HepG2 (cell line): ENCODE results near the gene ALDH3A1. TPM values are rescaled to one million over a fixed set of nuclear protein-coding genes. Genes with fewer than 3 reads are reported as not detected.

Experiments used
- ARID5B ChIP-seq: IDR thresholded peaks from 2 replicates; pipeline ENCODE4 v1.4.0; 2020; ENCODE audit warnings: mild to moderate bottlenecking, missing genetic modification reagents
- BHLHE40 ChIP-seq: IDR thresholded peaks from 2 replicates; pipeline ENCODE4 v1.6.1; 2011; ENCODE audit warnings: low read length, improper control_type of control experiment
- FOXP1 ChIP-seq, 2 experiments: fragments of 450-650 bp in 1 of 2; IDR thresholded peaks; 2 replicates each; pipeline ENCODE4 v1.6.1; 2017 to 2018; ENCODE audit warnings: antibody characterized with exemption in 1 of 2
- JDP2 ChIP-seq: sonication (generic); formaldehyde crosslinking; IDR thresholded peaks from 2 replicates; pipeline ENCODE4 v1.8.1; 2022; ENCODE audit warnings: missing genetic modification reagents, borderline replicate concordance
- MLXIP ChIP-seq: sonication (generic); formaldehyde crosslinking; IDR thresholded peaks from 2 replicates; pipeline ENCODE4 v1.9.0; 2021; ENCODE audit warnings: missing genetic modification reagents, borderline replicate concordance
- PHF5A ChIP-seq: IDR thresholded peaks from one replicate; pipeline ENCODE4 v1.6.1; 2018; ENCODE audit warnings: low read depth, missing genetic modification reagents; ENCODE audit not compliant: unreplicated experiment
- RARA ChIP-seq: IDR thresholded peaks from 2 replicates; pipeline ENCODE4 v1.6.1; 2016; ENCODE audit warnings: missing genetic modification reagents, missing compliant biosample characterization
- RBM22 ChIP-seq: fragments of 200-400 bp; formaldehyde crosslinking; optimal IDR thresholded peaks from 2 replicates; pipeline ENCODE3; 2017; ENCODE audit warnings: mild to moderate bottlenecking, low read length, moderate library complexity
- SMC3 ChIP-seq: IDR thresholded peaks from 2 replicates; pipeline ENCODE4 v1.6.1; 2011; ENCODE audit warnings: low read length, improper control_type of control experiment
- SP140L ChIP-seq: sonication (generic); formaldehyde crosslinking; IDR thresholded peaks from 2 replicates; pipeline ENCODE4 v1.4.0; 2020; ENCODE audit warnings: missing genetic modification reagents, borderline replicate concordance
- TAF15 ChIP-seq: fragments of 200-400 bp; formaldehyde crosslinking; IDR thresholded peaks from one replicate; pipeline ENCODE4 v1.6.1; 2018; ENCODE audit warnings: mild to moderate bottlenecking, low read depth, low read length; ENCODE audit not compliant: poor library complexity, severe bottlenecking
- TCF12 ChIP-seq, 2 experiments: fragments of 450-650 bp in 1 of 2; sonication (generic) in 1 of 2; formaldehyde crosslinking in 1 of 2; IDR thresholded peaks; 2 replicates each; pipeline versions ENCODE4 v1.6.1 to v1.8.0; 2017 to 2022; ENCODE audit warnings: antibody characterized with exemption in 1 of 2, mild to moderate bottlenecking in 1 of 2, missing genetic modification reagents in 1 of 2, moderate library complexity in 1 of 2
- TFAP4 ChIP-seq: sonication (generic); IDR thresholded peaks from 2 replicates; pipeline ENCODE4 v1.6.1; 2016; ENCODE audit warnings: low read depth, borderline replicate concordance
- THAP11 ChIP-seq: IDR thresholded peaks from 2 replicates; pipeline ENCODE4 v1.6.1; 2016; ENCODE audit warnings: missing biosample characterization, missing genetic modification reagents
- ZBTB10 ChIP-seq: sonication (generic); formaldehyde crosslinking; IDR thresholded peaks from 2 replicates; pipeline ENCODE4 v1.4.0; 2020; ENCODE audit warnings: missing genetic modification reagents, borderline replicate concordance
- ZNF383 ChIP-seq: sonication (generic); formaldehyde crosslinking; IDR thresholded peaks from 2 replicates; pipeline ENCODE4 v1.4.0; 2020; ENCODE audit warnings: missing genetic modification reagents, mild to moderate bottlenecking, borderline replicate concordance
- ZNF614 ChIP-seq: IDR thresholded peaks from 2 replicates; pipeline ENCODE4 v1.6.1; 2018; ENCODE audit warnings: missing biosample characterization, missing genetic modification reagents, inconsistent platforms, borderline replicate concordance
- ZNF883 ChIP-seq: sonication (generic); formaldehyde crosslinking; IDR thresholded peaks from 2 replicates; pipeline ENCODE4 v1.5.1; 2020; ENCODE audit warnings: mild to moderate bottlenecking, missing genetic modification reagents; ENCODE audit errors: not compliant biosample characterization
- polyA plus RNA-seq, 8 experiments: library from polyadenylated mRNA; depleted of rRNA in 3 of 8; stranded (reverse) in 7 of 8; unstranded in 1 of 8; fragments of >200 nt; fragmentation: Illumina TruSeq in 4 of 8; extraction: Trizol in 4 of 8; gene quantifications; 2 replicates each; pipeline versions ENCODE4 v1.2.1 to v1.2.3, GENCODE V29; 2011 to 2016; ENCODE audit warnings: low read depth in 4 of 8, missing spikeins in 1 of 8, mixed read lengths in 1 of 8; ENCODE audit not compliant: insufficient read depth in 1 of 8
- total RNA-seq, 5 experiments: library from RNA; depleted of rRNA; stranded (reverse); fragments of >200 nt; fragmentation: Illumina TruSeq; extraction: Trizol; gene quantifications; 2 replicates each; pipeline ENCODE4 v1.2.3, GENCODE V29; 2016; ENCODE audit warnings: low read depth in 1 of 5

ALDH3A1 gene
- total and polyA plus RNA-seq, 2 of the 13 experiments (the other 11 are each of a cell fraction or from before 2014, with no cell fraction given): 0.07 to 0.62 TPM

GRCh38 chr17:19703828-19704613 is 44.1 kb downstream of the ALDH3A1 start (continued):
- TF ChIP-seq ZBTB10 (CRISPR knock-in tag) (no peak), ZNF883 (CRISPR knock-in tag) (peak; percentile 77), BHLHE40 (no peak), SMC3 (no peak), TAF15 (no peak), SP140L (CRISPR knock-in tag) (no peak), MLXIP (CRISPR knock-in tag) (no peak), TFAP4 (peak; percentile 57; the same call in 1 of the 2 replicates), THAP11 (CRISPR knock-in tag) (0 out of 2 replicates have a peak, but pooled peaks have one; percentile 23), FOXP1 (IDR thresholded peaks at IDR 0.05) (no peak), FOXP1 (CRISPR knock-in tag; IDR thresholded peaks at IDR 0.05) (no peak), ARID5B (CRISPR knock-in tag) (peak; percentile 62), RARA (CRISPR knock-in tag) (peak; percentile 55), TCF12 (IDR thresholded peaks at IDR 0.05) (no peak), TCF12 (CRISPR knock-in tag; IDR thresholded peaks at IDR 0.05) (0 out of 2 replicates have a peak, but pooled peaks have one; percentile 45), ZNF383 (CRISPR knock-in tag) (0 out of 2 replicates have a peak, but pooled peaks have one; percentile 67), ZNF614 (no peak), JDP2 (CRISPR knock-in tag) (no peak), PHF5A (CRISPR knock-in tag) (no peak), RBM22 (no peak)
